Left lobe of liver (tissue), 2 donors: Measurements from ENCODE around the gene RIC8A. TPM values are rescaled to one million over a fixed set of nuclear protein-coding genes. Genes with fewer than 3 reads are reported as not detected.
A peak's percentile ranks its signal among the peaks of the same experiment; 100 is the strongest.
"Not testable (repeated sequence)": the region's sequence is repeated elsewhere in the genome, so short reads cannot be mapped to it uniquely, and the experiment has no call there.

Source experiments
- ATAC-seq: fragments of 200-7000 bp; cut with Tn5 transposase; one replicate; pipeline ENCODE4 v1.9.1; 2020; ENCODE audit warnings: mild to moderate bottlenecking, moderate library complexity
- DNase-seq: peaks from one replicate; pipeline ENCODE4 v3.0.0-alpha.2; 2020; ENCODE audit warnings: low spot score
- total RNA-seq: library from RNA; stranded (reverse); gene quantifications from one replicate; pipeline ENCODE4 v1.2.1, GENCODE V29; 2021
- donor health status: DM: no; HTN: no; CAD: no; lungs with moderate emphysema.
- donor health status: DM: no; HTN: yes; CAD: no.

RIC8A gene
- total RNA-seq, 1 donor from 2014 or later = 31.4 TPM

DNA sequence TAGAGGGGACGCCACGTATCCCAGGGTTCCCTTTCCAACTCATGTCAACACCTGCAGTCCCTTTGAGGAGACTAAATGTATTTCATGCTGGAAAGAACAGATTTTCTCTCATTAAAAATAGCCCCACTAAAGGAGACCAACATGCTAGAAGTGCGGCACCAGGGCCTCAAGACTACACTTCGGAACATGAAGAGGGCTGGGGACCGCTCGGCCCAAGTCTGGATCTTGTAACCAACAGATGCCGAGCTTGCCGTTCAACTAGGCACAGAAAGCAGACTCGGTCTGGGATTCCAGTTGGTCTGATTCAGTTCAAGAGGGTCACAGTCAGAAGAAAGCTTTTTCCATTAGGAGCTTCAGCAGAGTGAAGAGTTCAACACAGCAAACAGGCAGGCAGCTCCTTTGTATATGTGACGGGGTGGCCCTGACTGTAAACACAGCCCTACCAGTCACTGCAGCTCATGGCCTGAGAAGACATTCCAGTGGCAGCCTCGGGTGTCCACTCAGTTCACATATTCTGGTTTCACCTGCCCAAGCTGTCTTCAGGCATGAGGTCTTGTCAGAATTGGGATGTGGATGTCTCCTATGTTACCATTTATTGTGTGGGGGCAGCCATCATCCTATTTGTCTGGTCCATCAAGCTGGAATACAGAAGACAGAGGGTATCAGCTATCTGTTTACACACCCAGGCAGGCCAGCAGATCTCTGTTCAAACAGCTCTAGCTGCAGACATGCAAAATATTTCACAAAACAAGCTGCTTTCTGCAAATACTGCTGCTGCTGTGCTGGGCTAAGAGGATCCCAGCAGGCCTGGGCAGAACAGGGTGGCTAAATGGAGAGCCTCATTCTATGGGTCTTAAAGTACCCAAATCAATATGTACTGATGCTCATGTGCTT lies 8.8 kb downstream of the RIC8A start:
- no peak for ATAC-seq
- DNase-seq = no peak

DNA sequence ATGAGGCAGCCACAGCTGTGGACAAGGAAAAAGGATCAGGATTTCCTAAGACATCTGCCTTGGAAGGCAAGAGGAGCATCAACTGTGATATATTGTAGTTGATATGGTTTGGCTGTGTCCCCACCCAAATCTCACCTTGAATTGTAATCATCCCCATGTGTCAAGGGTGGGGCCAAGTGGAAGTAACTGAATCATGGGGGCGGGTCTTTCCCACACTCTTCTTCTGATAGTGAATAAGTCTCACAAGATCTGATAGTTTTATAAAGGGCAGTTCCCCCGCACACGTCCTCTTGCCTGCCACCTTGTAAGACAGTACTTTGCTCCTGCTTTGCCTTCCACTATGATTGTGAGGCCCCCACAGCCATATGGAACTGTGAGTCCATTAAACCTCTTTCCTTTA lies 10.2 kb downstream of the RIC8A start:
- ATAC-seq (no peak), DNase-seq (no peak)

DNA sequence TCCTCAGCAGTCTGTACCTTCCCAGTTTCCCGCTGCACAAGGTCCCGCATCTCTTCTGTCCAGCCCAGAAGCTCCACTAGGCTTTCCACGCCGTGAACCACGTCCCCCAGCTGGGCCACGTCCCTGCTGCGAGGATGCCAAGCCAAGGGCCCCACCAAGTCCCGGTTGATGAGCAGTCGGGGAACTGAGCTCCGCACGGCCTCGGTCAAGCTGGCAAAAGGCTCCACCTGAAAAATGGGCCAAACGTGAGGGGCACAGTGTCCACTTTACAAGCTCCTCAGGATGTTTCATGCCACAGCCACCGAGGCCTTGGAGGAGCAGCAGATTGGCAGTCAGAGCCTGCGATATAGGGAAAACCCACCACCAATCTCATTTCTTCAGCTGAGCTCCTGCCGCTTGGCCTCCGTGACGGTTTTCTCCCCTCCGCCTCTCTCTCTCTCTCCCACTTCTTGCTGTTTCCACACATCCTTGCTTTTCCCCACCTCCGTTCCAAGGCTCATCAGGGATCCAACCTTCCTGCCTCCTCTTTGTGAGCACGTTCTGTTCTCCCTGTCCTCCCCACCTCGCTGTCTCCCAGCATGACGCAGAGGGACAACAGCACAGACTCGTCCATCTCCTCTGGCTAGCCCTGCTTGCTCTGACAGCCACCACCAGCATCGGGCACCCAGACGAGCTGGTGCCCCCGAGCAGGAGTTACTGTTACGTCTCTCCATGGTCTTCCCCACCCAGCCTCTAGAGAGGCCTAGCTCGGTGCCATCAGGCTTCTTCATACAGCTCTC lies 11.5 kb downstream of the RIC8A start:
- no peak for ATAC-seq
- peak; percentile 36 for DNase-seq

DNA sequence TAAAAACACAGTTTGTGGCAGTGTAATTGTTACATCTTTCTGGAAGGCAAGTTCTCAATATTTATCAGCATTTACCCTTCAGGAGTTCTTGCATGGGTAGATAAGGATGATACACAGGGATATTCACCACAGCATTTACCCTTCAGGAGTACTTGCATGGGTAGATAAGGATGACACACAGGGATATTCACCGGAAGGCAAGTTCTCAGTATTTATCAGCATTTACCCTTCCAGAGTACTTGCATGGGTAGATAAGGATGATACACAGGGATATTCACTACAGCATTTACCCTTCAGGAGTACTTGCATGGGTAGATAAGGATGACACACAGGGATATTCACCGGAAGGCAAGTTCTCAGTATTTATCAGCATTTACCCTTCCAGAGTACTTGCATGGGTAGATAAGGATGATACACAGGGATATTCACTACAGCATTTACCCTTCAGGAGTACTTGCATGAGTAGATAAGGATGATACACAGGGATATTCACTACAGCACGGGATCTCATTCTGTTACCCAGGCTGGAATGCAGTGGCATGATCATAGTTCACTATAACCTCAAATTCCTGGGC lies 13.2 kb downstream of the RIC8A start:
- not testable (repeated sequence) for ATAC-seq, DNase-seq

DNA sequence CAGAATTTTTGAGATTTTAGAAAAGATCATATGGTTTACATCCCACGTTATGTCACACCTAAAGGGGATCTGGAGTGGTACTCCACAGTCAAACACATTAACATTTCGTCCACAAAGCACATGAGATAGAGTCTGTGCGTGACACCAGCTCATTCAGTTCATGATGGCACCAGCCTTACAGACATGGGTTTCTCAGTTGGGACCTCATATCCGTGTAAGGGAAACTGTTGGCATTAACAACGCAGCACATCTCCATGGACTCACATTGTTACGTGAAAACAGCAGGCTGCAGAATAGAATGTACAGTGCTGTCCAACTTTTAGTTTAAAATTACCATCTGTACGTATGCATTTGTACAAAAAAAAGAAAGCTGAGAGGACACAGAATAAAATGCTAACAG lies 14.0 kb downstream of the RIC8A start:
- ATAC-seq (no peak), DNase-seq (no peak)

DNA sequence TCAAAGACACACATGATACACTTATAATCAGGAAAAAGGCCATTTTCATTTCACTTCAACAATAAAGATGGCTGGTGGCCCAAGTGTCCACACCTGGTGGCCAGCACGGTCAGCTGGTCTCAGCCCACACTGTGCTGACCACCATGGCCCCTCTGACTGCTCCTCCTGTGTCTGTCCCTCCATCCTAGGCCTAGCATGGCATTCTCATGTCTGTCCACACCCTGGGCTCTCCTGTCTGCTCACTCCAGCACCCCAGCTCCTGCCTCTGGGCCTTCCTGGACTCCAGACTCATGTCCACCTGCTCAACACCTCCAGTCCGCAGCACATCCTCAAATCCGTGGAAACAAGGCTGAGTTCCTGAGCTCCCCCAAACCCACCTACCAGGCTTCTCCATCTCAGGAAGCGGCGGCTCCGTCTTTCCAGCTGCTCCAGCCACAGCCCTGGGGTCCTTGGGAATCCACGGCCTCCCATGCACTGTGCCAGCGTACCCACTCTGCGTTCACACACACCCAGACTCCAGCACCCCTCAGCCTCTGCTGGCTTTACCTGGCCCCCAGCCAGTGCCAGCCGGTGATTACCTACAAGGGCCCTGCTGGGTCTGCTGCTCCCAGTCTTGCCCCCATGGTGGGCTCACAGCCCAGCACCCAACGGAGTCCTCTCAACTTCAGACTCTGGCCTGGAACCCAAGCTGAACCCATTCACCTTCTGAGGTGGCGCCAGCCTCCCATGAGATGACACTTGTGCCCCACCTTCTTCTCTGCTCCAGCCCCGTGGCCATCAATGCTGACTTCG lies 14.7 kb downstream of the RIC8A start:
- ATAC-seq (no peak), DNase-seq (no peak)

DNA sequence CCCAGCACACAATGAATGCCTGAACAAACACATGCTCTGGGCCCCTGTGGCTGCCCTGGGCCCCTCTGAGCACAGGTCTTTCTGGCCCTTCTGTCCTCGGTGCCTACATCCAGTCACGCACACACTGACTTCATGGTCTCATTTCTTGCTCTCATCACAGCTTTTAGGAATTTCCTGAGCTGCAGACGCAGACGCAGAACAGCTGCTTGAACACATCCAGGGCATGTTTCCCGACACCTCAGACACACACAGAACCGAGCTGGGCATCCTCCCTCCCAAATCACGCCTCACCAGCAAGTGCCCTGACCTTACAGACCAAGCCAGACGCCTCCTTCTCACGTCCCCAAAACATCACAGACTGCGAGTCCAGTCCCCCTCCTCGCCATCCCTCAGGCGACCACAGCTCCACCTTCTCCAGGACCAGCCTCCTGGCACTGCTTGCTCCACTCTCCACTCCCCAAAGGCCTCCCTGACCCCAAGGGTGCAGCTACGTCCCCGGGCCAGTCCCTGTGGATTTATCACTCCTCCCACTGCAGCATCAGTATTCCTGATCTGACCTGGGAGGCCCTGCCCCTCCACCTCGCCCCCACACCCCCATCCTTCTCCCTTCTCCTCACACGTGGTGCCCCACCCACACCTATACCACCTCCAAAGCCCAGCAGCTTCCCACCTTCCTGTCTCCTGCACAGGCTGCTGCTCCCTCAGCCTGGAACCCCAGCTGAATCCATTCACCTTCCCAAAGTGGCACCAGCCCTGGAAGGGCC lies 15.7 kb downstream of the RIC8A start:
- ATAC-seq (no peak), DNase-seq (peak; percentile 29)

DNA sequence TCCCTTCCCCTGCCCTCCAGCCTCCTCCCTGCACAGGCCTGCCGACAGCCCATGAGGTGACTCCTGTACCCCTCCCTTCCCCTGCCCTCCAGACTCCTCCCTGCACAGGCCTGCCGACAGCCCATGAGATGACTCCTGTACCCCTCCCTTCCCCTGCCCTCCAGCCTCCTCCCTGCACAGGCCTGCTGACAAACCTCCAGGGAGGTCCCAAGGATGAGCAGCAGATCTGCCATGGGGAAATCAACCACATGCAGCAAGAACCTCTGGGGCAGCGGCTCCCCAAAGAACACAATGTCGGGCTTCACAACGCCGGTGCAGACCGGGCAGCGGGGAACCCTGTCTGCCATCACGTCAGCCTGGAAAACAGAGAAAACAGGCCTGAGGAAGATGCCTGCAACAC lies 16.4 kb downstream of the RIC8A start:
- DNase-seq = peak; percentile 38
- ATAC-seq = no peak

DNA sequence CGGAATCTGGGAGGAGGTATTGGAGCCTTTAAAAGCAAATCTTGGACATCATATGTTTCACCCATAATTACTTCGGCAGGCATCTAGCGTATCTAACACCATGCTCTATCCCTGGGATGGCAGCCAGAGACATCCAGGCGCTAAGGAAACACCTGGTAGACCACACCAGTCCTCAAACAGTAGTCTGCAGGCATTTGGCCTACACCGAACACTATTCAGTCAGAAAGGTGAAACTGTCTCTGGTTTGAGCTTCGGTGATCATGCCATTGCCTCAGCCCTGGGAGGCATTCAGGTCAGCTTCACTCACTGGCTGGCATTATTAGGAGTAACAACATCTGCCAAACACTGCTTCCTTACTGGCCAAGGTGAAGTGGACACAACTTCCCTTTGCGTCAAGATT lies 16.9 kb downstream of the RIC8A start:
- DNase-seq (no peak), ATAC-seq (no peak)

DNA sequence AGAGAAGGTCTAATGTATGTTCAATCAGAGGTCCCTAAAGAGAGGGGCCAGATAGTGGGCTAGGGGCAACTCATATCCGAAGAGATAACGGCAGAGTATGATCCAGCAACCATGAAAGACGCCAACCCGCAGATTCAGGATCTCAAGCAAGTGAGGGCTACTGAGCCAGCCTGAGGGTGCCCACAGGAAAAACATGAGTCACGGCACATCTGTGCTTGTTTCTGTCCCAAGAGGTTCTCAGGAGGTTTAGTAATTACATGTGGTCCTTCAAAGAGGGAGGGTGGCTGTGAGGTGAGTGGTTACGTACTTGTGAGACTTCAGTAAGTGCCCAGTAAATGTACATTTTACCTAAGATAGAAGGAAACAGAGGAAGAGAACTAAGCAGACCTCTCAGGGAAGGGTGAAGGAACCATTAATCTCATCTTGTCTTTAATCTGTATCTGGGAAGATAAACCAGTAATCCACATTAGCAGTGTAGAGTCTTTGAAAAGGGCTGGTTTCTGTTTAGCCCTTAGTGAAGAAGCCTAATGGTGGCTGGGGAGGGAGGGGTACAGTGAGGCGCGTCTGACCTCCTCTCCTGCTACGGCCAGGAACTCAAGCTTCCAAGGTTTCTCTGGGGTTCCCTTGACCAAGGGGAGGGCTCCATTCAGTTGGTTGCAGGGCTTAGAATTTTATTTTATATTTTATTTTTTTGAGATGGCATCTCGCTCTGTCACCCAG lies 18.4 kb downstream of the RIC8A start:
- ATAC-seq = no peak
- DNase-seq = no peak

DNA sequence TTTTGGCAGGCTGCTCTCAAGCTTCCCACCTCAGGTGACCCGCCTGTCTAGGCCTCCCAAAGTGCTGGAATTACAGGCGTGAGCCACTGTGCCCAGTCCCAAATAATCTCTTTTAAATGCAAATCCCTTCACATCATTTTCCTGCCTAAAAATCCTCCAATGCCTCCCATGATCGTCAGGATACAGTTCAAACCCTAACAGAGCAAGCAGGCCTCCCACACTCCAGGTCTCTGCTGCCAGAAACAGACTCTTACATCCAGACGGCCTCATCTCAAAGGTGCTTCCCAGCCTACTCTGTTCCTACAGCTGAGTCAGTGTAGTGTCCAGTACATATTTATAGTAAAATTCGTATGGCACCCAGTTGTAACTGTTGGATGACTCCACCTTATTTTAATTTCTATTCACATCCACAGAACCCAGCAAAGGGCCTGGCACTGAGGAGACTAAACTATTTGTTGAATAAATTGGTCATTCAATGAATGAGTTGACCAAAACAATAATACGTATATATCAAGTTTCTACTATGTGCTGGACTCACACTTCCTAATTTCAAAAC lies 20.4 kb downstream of the RIC8A start:
- DNase-seq (peak; percentile 15), ATAC-seq (no peak)

DNA sequence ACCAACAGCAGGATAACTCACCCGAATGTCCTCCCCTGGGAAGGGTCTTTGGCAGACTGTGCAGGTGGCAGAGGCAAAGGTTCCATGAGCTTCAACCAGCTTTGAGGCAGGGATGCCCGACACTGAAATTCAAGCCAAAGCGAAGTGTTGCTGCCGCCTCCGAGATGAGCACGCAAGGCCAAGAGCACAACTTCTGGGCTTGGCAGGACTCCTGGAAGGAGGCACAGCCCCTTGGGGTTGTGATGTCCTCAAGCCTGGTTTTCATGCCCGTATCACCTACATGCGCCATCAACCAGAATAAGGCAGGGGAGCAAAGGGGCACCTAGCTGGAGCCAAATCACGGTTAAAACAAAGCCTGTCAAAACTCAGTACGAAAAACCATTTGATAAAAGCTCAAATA lies 22.9 kb downstream of the RIC8A start:
- peak; percentile 37 for DNase-seq
- no peak for ATAC-seq

DNA sequence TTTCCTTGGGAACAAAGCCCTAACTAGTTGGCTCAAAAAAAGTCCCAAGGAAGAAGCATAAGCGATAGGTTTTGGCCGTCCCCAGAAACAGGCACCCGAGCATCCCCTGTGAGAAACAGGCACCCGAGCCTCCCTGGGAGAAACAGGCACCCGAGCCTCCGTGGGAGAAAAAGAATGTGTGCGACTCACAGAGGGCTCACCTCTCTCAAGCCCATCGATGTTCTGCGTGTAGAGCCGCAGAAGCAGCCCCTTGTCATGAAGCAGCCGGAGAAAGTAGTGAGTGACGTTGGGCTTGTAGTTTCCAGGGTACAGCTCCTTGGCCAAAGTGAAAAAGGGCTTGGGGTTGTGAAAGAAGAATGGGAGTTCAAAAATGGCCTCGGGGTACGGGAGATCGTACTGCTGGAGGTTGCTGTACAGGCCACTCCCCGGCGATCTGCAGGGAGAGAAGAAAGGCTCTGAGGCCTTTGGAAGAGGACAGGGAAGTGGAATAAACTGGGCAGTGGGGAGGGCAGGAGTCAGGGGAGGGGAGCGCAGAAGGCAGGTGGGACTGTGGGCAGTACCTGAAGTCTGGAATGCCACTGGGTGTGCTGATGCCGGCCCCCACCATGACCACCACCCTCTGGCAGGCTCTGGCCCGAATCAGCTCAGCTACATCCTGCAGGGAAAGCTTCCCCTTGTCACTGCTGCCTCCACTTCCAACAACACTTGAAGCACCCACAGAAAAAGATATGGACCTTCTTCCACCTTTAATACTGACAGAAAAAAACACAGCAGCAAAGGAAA lies 25.5 kb downstream of the RIC8A start:
- no peak for ATAC-seq
- no peak for DNase-seq

DNA sequence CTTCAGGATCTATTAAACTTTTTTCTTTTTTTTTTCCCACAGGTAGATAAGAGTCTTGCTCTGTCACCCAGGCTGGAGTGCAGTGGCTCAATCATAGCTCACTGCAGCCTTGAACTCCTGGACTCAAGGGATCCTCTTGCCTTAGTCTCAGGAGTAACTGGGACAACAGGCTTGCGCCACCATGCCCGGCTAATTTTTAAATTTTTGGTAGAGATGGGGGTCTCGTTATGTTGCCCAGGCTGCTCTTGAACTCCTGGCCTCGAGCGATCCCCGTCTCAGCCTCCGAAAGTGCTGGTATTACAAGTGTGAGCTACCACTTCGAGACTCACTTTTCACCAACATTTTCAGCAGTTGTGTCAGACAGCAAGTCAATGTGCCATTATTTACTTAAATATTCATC lies 27.7 kb downstream of the RIC8A start:
- ATAC-seq (no peak), DNase-seq (no peak)

DNA sequence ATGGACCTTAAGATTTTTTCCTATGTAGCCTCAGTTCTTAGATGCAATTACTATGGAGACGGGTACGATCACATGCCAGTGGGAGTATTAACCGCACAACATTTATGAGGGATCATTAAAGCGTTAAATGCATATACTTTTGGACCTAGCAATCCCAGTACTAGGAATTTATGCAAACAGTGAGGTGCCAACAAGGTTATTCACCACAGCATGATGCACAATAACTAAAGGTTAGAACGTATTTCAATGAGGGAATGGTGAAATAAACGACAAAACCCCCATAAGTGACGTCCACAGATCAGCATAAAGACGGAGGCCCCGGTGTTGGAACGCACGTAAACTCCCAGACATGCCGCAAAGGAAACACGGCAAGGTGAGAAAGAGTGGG lies 28.1 kb downstream of the RIC8A start:
- DNase-seq (no peak), ATAC-seq (peak; percentile 7)

DNA sequence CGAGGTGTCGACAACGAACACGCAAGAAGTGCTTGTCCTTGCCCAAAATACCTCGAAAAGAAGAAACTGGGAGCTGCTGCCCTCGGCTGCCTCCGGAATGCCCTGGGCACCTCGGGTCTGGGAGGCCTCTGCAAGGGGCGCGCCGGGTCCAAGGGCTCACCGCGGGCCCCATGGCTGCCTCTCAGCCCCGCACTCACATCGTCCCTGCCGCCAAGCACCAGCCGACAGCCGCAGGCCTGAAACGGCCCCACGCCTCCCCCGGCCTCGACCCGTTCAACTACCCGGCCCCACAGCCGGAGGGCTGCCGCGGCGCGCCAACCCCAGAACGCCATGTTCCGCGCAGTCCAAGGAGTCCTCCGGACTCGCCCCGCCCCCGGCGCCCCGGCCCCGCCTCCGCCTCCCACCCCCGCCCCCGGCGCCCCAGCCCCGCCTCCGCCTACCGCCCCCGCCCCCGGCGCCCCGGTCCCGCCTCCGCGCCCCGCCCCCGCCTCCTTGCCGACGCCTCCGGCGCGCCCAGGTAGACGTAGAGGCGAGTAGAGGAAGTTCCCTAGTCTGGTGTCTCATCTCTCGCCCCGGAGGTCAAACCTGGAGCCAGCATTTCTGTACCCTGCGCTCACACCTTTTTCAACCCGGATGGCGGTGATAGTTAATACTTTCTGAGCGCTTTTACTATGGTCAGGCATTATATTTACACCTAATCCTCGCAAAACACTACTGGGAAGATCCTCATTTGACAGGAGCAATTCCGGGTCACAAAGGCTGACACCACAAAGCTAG lies 28.7 kb downstream of the RIC8A start, which contains the start of gene SIRT3:
Gene SIRT3 (minus strand): TSS at position 346 of the 777 bp plus-strand sequence. CDS start 14 bp downstream, at position 332.
- ATAC-seq = peak; percentile 93
- peak; percentile 89 for DNase-seq
